GM12892 (cell line): Measurements from ENCODE around the gene CCR7.

Experiments
- POLR2A ChIP-seq: IDR thresholded peaks from 2 replicates; pipeline ENCODE4 v1.6.1; 2011; ENCODE audit warnings: low read depth, low read length, control low read depth
- TAF1 ChIP-seq: IDR thresholded peaks from 2 replicates; pipeline ENCODE4 v1.6.1; 2011; ENCODE audit warnings: low read depth, mild to moderate bottlenecking, control low read depth, low read length, borderline replicate concordance

DNA sequence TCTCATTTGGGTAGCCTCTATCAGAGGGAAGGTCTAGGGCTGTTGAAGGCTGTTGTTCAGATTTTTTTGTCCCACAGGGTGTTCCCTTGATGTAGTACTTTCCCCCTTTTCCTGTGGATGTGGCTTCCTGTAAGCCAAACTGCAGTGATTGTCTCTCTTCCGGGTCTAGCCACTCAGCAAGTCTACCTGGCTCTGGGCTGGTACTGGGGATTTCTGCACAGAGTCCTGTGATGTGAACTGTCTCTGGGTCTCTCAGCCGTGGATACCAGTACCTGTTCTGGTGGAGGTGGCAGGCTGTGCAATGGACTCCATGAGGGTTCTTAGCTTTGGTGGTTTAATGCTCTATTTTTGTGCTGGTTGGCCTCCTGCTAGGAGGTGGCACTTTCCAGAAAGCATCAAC is 23.3 kb upstream of the CCR7 start:
- no peak for TF ChIP-seq POLR2A
- TF ChIP-seq TAF1: no peak
